Lung (tissue), 12 donors: ENCODE measurements around the gene THRB. TPM values are rescaled to one million over a fixed set of nuclear protein-coding genes. Genes with fewer than 3 reads are reported as not detected.
A peak's percentile ranks its signal among the peaks of the same experiment; 100 is the strongest.

ENCODE experiments used
- ATAC-seq: fragments of 200-7000 bp; cut with Tn5 transposase; one replicate; pipeline ENCODE4 v1.9.1; 2020; ENCODE audit warnings: moderate number of reproducible peaks; ENCODE audit not compliant: insufficient read depth, low FRiP score
- DNase-seq, 3 donors: peaks; one replicate each; pipeline ENCODE4 v3.0.0-alpha.2; 2013 to 2017
- H3K27ac ChIP-seq, 2 donors: one replicate each; pipeline ENCODE4 v1.5.1; 2013; ENCODE audit warnings: mild to moderate bottlenecking in 2 of 2, moderate library complexity in 2 of 2, control low read depth in 1 of 2, inconsistent platforms in 1 of 2, low read depth in 1 of 2, low read length in 1 of 2
- H3K27me3 ChIP-seq, 3 donors: one replicate each; pipeline ENCODE4 v1.5.1; 2013; ENCODE audit warnings: low read length in 2 of 3; ENCODE audit not compliant: control insufficient read depth in 3 of 3, insufficient read depth in 3 of 3
- H3K36me3 ChIP-seq, 4 donors: one replicate each; pipeline ENCODE4 v1.5.1; 2013; ENCODE audit warnings: low read length in 4 of 4, mild to moderate bottlenecking in 1 of 4, moderate library complexity in 1 of 4; ENCODE audit not compliant: control insufficient read depth in 4 of 4, insufficient read depth in 4 of 4
- H3K4me1 ChIP-seq, 5 donors: one replicate each; pipeline ENCODE4 v1.5.1; 2013; ENCODE audit warnings: low read length in 5 of 5, mild to moderate bottlenecking in 2 of 5, moderate library complexity in 1 of 5; ENCODE audit not compliant: control insufficient read depth in 5 of 5, insufficient read depth in 5 of 5
- H3K4me3 ChIP-seq: one replicate; pipeline ENCODE4 v1.5.1; 2013; ENCODE audit warnings: mild to moderate bottlenecking, control low read depth, moderate library complexity
- H3K9ac ChIP-seq, 2 donors: one replicate each; pipeline ENCODE4 v1.5.1; 2013; ENCODE audit warnings: low read length in 2 of 2, control low read depth in 1 of 2; ENCODE audit not compliant: insufficient read depth in 1 of 2
- H3K9me3 ChIP-seq, 4 donors: one replicate each; pipeline ENCODE4 v1.5.1; 2013; ENCODE audit warnings: low read length in 3 of 4, mild to moderate bottlenecking in 1 of 4, moderate library complexity in 1 of 4; ENCODE audit not compliant: control insufficient read depth in 4 of 4, insufficient read depth in 3 of 4
- WGBS, 2 donors: extraction: QIAGEN DNeasy Blood & Tissue Kit; methylation state at CpG; one replicate each; pipeline ENCODE4 v1.1.7; 2013; 5-methylcytosine and 5-hydroxymethylcytosine counted together
- polyA plus RNA-seq, 2 donors: library from polyadenylated mRNA; stranded (reverse); fragments of 200-250 nt; gene quantifications; one replicate each; pipeline ENCODE4 v1.2.1, GENCODE V29; 2013
- total RNA-seq, 2 donors: library from RNA; depleted of rRNA in 1 of 2; stranded (reverse); fragments of >200 nt in 1 of 2; gene quantifications; one replicate each; pipeline ENCODE4 v1.2.1, GENCODE V29; 2014 to 2021
- TF ChIP-seq, protein P1 (sequence below): IDR thresholded peaks from 2 replicates; pipeline ENCODE4 v1.5.1; 2012; ENCODE audit warnings: mild to moderate bottlenecking; ENCODE audit errors: control extremely low read depth, extremely low read depth
- donor health status: control.
- donor health status: control.
- donor health status: Bipolar disorder and iron deficiency.
- donor health status: healthy.
- donor health status: DM: yes; HTN: yes; CAD: no.

THRB gene
- total and polyA plus RNA-seq, 4 donors = 2.1 to 23.5 (median 6.1) TPM

DNA sequence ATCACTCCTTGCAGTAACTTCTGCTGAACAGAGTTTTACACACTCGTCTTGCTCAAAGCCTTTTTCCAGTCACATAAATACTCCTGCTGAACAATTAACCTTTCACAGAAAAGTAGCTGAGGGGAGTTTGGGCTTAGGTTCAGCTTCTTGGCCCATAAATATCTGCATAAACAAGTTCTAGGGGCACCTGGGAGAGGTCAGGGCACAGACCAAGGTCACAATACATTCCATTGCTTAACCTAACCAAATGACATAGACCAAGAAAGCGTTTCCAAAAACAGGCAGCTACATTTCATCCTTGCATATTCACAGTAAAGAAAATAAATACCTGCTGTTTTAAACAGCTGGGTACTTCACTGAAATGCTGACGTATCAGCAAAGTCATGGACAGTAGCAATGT is 101.3 kb downstream of the THRB start:
- H3K4me3 ChIP-seq = no peak overlapping the region
- H3K36me3 ChIP-seq = no peaks in the 10 kb centered on the region
- H3K27me3 ChIP-seq = no peaks in the 10 kb centered on the region
- no peak for DNase-seq
- no peak overlapping the region for H3K9ac ChIP-seq
- H3K27ac ChIP-seq = no peak overlapping the region
- 62 to 92% methylated on average over 3 of the region's 3 CpGs for whole genome bisulfite sequencing, 2 donors
- H3K9me3 ChIP-seq = no peaks in the 10 kb centered on the region
- H3K4me1 ChIP-seq = peaks cover 2 to 26% (median 20%) of the 10 kb centered on the region in 5 donors
- TF ChIP-seq, protein P1, sequence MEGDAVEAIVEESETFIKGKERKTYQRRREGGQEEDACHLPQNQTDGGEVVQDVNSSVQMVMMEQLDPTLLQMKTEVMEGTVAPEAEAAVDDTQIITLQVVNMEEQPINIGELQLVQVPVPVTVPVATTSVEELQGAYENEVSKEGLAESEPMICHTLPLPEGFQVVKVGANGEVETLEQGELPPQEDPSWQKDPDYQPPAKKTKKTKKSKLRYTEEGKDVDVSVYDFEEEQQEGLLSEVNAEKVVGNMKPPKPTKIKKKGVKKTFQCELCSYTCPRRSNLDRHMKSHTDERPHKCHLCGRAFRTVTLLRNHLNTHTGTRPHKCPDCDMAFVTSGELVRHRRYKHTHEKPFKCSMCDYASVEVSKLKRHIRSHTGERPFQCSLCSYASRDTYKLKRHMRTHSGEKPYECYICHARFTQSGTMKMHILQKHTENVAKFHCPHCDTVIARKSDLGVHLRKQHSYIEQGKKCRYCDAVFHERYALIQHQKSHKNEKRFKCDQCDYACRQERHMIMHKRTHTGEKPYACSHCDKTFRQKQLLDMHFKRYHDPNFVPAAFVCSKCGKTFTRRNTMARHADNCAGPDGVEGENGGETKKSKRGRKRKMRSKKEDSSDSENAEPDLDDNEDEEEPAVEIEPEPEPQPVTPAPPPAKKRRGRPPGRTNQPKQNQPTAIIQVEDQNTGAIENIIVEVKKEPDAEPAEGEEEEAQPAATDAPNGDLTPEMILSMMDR = no peak
- no peak for ATAC-seq

DNA sequence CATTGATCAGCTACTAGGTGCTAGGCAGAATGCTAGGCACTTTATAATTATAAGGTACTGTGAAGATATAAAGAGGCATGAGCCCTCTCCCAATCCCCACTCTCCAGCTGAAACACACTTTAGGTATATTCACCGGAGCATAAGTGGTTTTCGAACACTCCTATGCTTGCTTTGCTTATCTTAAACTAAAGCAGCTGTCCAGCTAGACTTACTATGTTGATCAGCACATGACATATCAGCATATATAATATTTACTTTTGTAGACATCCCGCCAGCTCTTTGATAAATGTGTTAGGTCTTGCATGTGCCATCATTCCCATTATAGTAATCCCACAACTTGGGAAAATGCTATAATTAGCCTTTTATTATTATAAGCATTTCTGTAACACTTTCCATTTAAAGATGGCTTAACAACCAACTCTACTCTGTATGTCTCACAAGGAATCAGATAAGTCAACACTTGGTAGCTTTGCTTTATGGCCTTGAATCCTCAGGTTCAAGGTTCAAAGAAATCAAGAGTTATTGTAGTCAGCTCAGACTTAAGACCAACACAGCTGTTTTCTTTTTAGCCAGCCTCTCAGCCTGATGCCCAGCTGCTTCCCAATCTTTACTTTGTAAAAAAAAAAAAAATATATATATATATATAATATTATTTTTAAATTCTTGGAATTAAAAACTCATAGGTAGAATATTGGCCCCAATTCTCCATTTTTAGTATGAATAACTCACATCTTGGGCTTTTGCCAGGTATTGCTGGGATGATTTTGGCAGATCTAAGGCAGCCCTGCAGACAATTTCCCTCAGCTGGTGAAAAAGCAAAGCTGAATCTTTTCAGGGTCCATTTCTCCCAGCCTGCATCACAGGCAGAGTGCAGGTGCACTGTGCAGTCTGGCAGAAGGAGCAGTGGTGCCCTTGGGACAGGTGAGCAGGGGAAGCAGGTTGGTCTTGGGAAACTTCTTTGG is 104.2 kb downstream of the THRB start:
- Histone ChIP-seq H3K36me3 (no peaks in the 10 kb centered on the region), H3K27me3 (no peaks in the 10 kb centered on the region), H3K4me1 (peaks cover 1 to 38% (median 20%) of the 10 kb centered on the region in 5 donors), H3K9ac (no peak overlapping the region), H3K4me3 (no peak overlapping the region), H3K9me3 (no peaks in the 10 kb centered on the region), H3K27ac (no peak overlapping the region)
- ATAC-seq = no peak
- TF ChIP-seq, protein P1 = no peak
- 76 to 98% methylated on average over 3 of the region's 3 CpGs for WGBS, 2 donors
- DNase-seq = peak in 2 of 3 donors; percentile 19 to 56

DNA sequence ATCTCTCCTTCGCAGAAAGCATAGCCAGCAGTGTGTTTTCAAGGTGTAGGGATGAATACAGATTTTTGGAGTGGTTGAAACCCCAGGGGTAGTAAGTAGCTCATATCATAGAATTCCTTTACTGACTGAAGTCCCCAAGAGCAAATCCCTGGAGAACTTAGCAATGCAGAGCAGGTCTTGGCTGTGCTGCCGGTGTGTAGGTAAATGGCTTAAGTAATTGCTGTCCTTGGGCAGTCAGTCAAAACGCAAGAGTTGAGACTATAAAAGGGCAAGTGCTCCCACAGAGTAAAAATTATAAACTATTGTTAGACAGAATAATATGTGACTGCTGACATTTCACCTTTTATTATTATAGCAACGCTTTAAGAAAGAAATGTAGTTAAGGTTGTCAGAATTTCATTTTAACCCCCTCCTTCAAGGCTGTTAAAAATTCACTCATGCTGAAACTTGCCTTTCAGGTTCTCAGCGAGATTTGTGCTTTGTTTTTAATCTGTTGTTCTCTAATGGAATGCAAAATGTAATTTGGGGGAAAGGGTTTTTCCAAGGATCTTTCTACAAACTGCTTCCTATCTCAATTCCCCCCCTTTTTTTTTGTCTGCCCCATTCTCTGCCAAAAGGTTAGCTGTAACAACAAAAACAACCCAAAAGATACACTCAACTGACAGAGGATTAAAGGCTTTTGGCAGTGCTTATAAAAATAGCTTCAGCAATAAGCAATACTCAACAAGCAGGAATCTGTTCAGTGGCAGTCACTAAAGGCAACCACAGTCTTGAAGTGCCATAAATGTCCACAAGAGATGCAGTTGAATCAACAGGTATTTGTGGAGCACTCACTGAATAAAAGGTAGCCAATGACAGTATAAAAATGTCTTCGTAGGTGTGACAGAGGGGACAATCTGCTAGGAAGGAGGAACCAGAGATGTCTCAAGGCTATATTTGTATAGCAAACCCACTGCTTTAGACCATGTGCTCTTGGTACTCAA is 105.3 kb downstream of the THRB start:
- TF ChIP-seq, protein P1 = no peak
- peaks cover 1 to 34% (median 22%) of the 10 kb centered on the region in 5 donors for H3K4me1 ChIP-seq
- H3K27ac ChIP-seq = no peak overlapping the region
- H3K4me3 ChIP-seq = no peak overlapping the region
- H3K9ac ChIP-seq = no peak overlapping the region
- WGBS, 2 donors = 62 to 78% methylated on average over 6 of the region's 6 CpGs
- ATAC-seq (no peak), DNase-seq (peak in 2 of 3 donors; percentile 57 to 63)
- H3K9me3 ChIP-seq = no peaks in the 10 kb centered on the region
- H3K36me3 ChIP-seq = no peaks in the 10 kb centered on the region
- no peaks in the 10 kb centered on the region for H3K27me3 ChIP-seq
